Smooth muscle cell (in vitro differentiated cells): ENCODE data around the gene C10orf105. TPM values are rescaled to one million over a fixed set of nuclear protein-coding genes. Genes with fewer than 3 reads are reported as not detected.

ENCODE experiments used
- DNase-seq: peaks from one replicate; lab custom pipeline; 2025; ENCODE audit not compliant: unreplicated experiment; lab: John Stamatoyannopoulos, UW
- H2AFZ ChIP-seq: fragments of 200-600 bp; sonication (generic); 2 replicates; pipeline ENCODE4 v1.6.0; 2016; ENCODE audit warnings: antibody characterized with exemption, low read depth, mild to moderate bottlenecking
- H3F3A ChIP-seq: fragments of 200-600 bp; sonication (generic); 2 replicates; pipeline ENCODE4 v1.6.0; 2017; ENCODE audit warnings: antibody characterized with exemption, low read depth
- H3K27ac ChIP-seq: fragments of 200-600 bp; sonication (generic); 2 replicates; pipeline ENCODE4 v1.5.1; 2016; ENCODE audit warnings: low read depth, mild to moderate bottlenecking
- H3K27me3 ChIP-seq: fragments of 200-600 bp; sonication (generic); 2 replicates; pipeline ENCODE4 v1.6.1; 2016; ENCODE audit warnings: low read depth, mild to moderate bottlenecking
- H3K36me3 ChIP-seq: fragments of 200-600 bp; sonication (generic); 2 replicates; pipeline ENCODE4 v1.5.1; 2016; ENCODE audit warnings: low read depth
- H3K4me1 ChIP-seq: fragments of 200-600 bp; sonication (generic); 2 replicates; pipeline ENCODE4 v1.5.1; 2016; ENCODE audit warnings: low read depth
- H3K4me2 ChIP-seq: fragments of 200-600 bp; sonication (generic); 2 replicates; pipeline ENCODE4 v1.6.0; 2016; ENCODE audit warnings: mild to moderate bottlenecking
- H3K4me3 ChIP-seq: fragments of 200-600 bp; sonication (generic); 2 replicates; pipeline ENCODE4 v1.5.1; 2016; ENCODE audit warnings: mild to moderate bottlenecking
- H3K79me2 ChIP-seq: fragments of 200-600 bp; sonication (generic); 2 replicates; pipeline ENCODE4 v1.6.0; 2016; ENCODE audit warnings: low read depth, mild to moderate bottlenecking
- H3K9ac ChIP-seq: fragments of 200-600 bp; sonication (generic); 2 replicates; pipeline ENCODE4 v1.6.0; 2016; ENCODE audit warnings: low read depth
- H3K9me3 ChIP-seq: fragments of 200-600 bp; sonication (generic); replicated peaks from 2 replicates; pipeline ENCODE4 v1.5.1; 2016; ENCODE audit warnings: low read depth
- H4K20me1 ChIP-seq: fragments of 200-600 bp; sonication (generic); 2 replicates; pipeline ENCODE4 v1.6.0; 2016; ENCODE audit warnings: low read depth
- WGBS: methylation state at CpG from one replicate; pipeline ENCODE4 v1.1.7; 2016; ENCODE audit warnings: low lambda C conversion rate; 5-methylcytosine and 5-hydroxymethylcytosine counted together
- polyA plus RNA-seq: library from polyadenylated mRNA; unstranded; fragments of >200 nt; fragmentation: Nextera tagmentation; extraction: Ambion mirVana; gene quantifications from 2 replicates; pipeline ENCODE4 v1.2.1, GENCODE V29; 2016
- total RNA-seq: library from RNA; depleted of rRNA; stranded (reverse); fragments of >200 nt; gene quantifications from 2 replicates; pipeline ENCODE4 v1.2.3, GENCODE V29; 2014
- TF ChIP-seq, protein P1 (sequence below): fragments of 200-600 bp; sonication (generic); IDR thresholded peaks from 2 replicates; pipeline ENCODE4 v1.5.1; 2017; ENCODE audit warnings: borderline replicate concordance, mild to moderate bottlenecking, antibody characterized with exemption; ENCODE audit not compliant: insufficient read depth, poor library complexity, severe bottlenecking

C10orf105 gene
- total and polyA plus RNA-seq, 2 experiments from 2014 or later = 0.09 TPM; not detected in 1

DNA sequence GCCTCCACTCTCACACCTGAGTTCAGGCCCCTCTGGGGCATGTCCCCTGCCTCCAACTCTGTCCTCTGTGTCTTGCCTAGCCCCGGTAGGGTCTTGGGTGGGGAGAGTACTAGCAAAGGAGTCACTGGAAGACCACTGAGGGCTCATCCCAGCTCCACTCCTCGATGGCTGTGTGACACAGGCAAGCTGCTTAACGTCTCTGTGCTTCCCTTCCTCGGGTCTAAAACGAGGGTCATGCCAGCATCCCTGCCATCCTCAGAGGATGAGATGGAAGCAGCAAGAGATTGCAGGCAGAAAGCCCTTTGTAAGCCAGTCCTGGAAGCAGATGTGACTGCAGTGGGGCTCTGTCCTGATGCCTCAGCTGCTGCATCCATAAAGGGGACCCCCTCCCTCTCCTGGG, 15.2 kb upstream of the C10orf105 start:
- H3K4me3 ChIP-seq = no peak overlapping the region
- H3K79me2 ChIP-seq = no peaks in the 10 kb centered on the region
- no peaks in the 10 kb centered on the region for H3K9me3 ChIP-seq
- no peaks in the 10 kb centered on the region for H4K20me1 ChIP-seq
- H3K36me3 ChIP-seq = no peaks in the 10 kb centered on the region
- no peak overlapping the region for H3K4me2 ChIP-seq
- H3F3A ChIP-seq = no peaks in the 10 kb centered on the region
- H2AFZ ChIP-seq = no peak overlapping the region
- H3K27me3 ChIP-seq = peaks cover 4% of the 10 kb centered on the region
- DNase-seq = no peak
- H3K27ac ChIP-seq = no peak overlapping the region
- TF ChIP-seq, protein P1, sequence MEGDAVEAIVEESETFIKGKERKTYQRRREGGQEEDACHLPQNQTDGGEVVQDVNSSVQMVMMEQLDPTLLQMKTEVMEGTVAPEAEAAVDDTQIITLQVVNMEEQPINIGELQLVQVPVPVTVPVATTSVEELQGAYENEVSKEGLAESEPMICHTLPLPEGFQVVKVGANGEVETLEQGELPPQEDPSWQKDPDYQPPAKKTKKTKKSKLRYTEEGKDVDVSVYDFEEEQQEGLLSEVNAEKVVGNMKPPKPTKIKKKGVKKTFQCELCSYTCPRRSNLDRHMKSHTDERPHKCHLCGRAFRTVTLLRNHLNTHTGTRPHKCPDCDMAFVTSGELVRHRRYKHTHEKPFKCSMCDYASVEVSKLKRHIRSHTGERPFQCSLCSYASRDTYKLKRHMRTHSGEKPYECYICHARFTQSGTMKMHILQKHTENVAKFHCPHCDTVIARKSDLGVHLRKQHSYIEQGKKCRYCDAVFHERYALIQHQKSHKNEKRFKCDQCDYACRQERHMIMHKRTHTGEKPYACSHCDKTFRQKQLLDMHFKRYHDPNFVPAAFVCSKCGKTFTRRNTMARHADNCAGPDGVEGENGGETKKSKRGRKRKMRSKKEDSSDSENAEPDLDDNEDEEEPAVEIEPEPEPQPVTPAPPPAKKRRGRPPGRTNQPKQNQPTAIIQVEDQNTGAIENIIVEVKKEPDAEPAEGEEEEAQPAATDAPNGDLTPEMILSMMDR = no peak
- H3K9ac ChIP-seq = no peak overlapping the region
- WGBS = 89% methylated on average over 5 of the region's 5 CpGs
- no peaks in the 10 kb centered on the region for H3K4me1 ChIP-seq

DNA sequence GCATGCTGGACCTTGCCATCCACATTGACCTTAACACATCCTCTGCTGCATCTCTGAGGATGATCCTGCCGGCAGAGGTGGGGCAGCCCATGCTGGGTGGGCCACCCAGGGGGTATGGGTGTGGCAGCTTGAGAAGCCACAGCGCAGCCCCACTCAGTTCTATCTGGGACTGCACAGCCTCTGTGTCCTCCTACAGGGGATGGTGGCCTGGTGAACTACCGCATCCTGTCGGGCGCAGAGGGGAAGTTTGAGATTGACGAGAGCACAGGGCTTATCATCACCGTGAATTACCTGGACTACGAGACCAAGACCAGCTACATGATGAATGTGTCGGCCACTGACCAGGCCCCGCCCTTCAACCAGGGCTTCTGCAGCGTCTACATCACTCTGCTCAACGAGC, 12.2 kb upstream of the C10orf105 start:
- no peak overlapping the region for H2AFZ ChIP-seq
- H3K4me2 ChIP-seq = no peak overlapping the region
- no peaks in the 10 kb centered on the region for H3K36me3 ChIP-seq
- WGBS = 96% methylated on average over 12 of the region's 12 CpGs
- peaks cover 4% of the 10 kb centered on the region for H3K27me3 ChIP-seq
- H3K9ac ChIP-seq = no peak overlapping the region
- no peaks in the 10 kb centered on the region for H3F3A ChIP-seq
- H3K27ac ChIP-seq = no peak overlapping the region
- H4K20me1 ChIP-seq = no peaks in the 10 kb centered on the region
- DNase-seq = no peak
- no peaks in the 10 kb centered on the region for H3K9me3 ChIP-seq
- TF ChIP-seq, protein P1 = no peak
- H3K4me3 ChIP-seq = no peak overlapping the region
- no peaks in the 10 kb centered on the region for H3K79me2 ChIP-seq
- H3K4me1 ChIP-seq = no peaks in the 10 kb centered on the region

DNA sequence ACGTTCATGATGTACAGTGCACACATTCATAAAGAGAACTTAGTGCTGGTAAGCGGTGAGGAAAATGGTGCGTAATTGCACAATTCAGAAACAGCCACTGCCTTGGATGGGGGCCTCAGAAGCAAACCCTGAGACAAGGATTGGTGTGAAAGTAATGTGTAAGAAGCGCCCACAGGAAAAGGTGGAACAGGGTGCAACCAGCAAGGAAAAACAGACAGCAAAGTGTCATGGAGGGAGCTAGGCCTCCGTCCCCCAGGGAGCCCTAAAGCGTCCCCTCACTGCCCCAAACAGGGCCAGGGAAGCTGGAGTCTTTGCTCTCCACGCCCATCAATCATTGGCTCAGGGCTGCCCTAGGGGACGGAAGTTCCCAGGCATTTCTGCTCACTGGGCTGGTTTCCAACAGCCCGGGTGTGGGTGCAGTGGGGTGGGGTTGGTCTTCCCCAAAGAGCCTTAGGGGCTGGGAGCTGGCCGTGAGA, 9.6 kb upstream of the C10orf105 start:
- H3K79me2 ChIP-seq = no peaks in the 10 kb centered on the region
- H3K4me3 ChIP-seq = no peak overlapping the region
- no peaks in the 10 kb centered on the region for H3K36me3 ChIP-seq
- H4K20me1 ChIP-seq = no peaks in the 10 kb centered on the region
- DNase-seq = no peak
- H3K27ac ChIP-seq = no peak overlapping the region
- TF ChIP-seq, protein P1 = no peak
- no peaks in the 10 kb centered on the region for H3K9me3 ChIP-seq
- no peak overlapping the region for H2AFZ ChIP-seq
- H3K9ac ChIP-seq = no peak overlapping the region
- no peaks in the 10 kb centered on the region for H3F3A ChIP-seq
- H3K27me3 ChIP-seq = peaks cover 4% of the 10 kb centered on the region
- 77% methylated on average over 10 of the region's 10 CpGs for WGBS
- H3K4me2 ChIP-seq = no peak overlapping the region
- H3K4me1 ChIP-seq = no peaks in the 10 kb centered on the region
